ENCODE results near the gene TKT.
"Not testable (repeated sequence)": the region's sequence is repeated elsewhere in the genome, so short reads cannot be mapped to it uniquely, and the experiment has no call there.

TKT gene

DNA sequence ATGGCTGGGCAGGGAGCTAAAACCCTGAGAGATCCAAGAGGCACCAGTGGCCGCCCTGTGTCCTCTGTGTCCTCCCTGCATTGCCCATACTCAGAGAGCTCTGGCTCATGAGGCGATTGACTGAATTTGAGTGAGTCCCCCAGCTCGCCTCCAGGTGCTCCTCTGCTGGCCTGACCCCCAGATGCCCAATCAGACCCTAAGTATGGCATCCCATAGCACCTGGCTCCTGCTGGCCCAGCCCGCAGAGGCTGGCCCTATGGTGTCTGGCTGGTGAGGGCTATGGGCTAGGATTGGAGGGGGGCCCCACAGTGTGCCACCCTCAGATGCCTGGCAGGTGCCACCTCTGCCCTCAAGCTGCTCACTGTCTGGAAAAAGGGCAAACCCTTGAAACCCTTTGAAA is 1.6 kb upstream of the TKT start:
- no peak for TF ChIP-seq MYC (IDR thresholded peaks at IDR 0.05; ENCODE audit: low read depth, low read length)
- TF ChIP-seq, protein P1, sequence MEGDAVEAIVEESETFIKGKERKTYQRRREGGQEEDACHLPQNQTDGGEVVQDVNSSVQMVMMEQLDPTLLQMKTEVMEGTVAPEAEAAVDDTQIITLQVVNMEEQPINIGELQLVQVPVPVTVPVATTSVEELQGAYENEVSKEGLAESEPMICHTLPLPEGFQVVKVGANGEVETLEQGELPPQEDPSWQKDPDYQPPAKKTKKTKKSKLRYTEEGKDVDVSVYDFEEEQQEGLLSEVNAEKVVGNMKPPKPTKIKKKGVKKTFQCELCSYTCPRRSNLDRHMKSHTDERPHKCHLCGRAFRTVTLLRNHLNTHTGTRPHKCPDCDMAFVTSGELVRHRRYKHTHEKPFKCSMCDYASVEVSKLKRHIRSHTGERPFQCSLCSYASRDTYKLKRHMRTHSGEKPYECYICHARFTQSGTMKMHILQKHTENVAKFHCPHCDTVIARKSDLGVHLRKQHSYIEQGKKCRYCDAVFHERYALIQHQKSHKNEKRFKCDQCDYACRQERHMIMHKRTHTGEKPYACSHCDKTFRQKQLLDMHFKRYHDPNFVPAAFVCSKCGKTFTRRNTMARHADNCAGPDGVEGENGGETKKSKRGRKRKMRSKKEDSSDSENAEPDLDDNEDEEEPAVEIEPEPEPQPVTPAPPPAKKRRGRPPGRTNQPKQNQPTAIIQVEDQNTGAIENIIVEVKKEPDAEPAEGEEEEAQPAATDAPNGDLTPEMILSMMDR (IDR thresholded peaks at IDR 0.05; ENCODE audit: low read depth, low read length): no peak
- TF ChIP-seq POLR2A (IDR thresholded peaks at IDR 0.05; ENCODE audit: extremely low read depth, insufficient read length): no peak
- TF ChIP-seq, protein P2, sequence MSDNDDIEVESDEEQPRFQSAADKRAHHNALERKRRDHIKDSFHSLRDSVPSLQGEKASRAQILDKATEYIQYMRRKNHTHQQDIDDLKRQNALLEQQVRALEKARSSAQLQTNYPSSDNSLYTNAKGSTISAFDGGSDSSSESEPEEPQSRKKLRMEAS (IDR thresholded peaks at IDR 0.05; ENCODE audit: low read depth, low read length): no peak
- no peak for DNase-seq (ENCODE audit: low read depth)

DNA sequence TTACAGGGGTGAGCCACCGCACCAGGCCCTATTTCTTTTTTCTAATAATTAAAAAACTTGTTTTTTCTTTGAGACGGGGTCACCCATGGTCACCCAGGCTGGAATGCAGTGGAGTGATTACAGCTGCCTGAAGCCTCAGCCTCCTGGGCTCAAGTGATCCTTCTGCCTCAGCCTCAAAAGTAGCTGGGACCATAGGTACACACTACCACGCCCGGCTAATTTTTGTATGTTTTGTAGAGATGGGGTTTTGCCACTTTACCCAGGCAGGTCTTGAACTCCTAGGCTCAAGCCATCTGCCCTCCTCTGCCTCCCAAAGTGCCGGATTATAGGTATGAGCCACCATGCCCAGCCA is 858 bp upstream of the TKT start:
- no peak overlapping the region for H3K4me3 ChIP-seq (ENCODE audit: low read depth, low read length)
- TF ChIP-seq MYC (IDR thresholded peaks at IDR 0.05; ENCODE audit: low read depth, low read length): no peak
- TF ChIP-seq, protein P1 (IDR thresholded peaks at IDR 0.05; ENCODE audit: low read depth, low read length): no peak
- no peak for TF ChIP-seq POLR2A (IDR thresholded peaks at IDR 0.05; ENCODE audit: extremely low read depth, insufficient read length)
- TF ChIP-seq, protein P2 (IDR thresholded peaks at IDR 0.05; ENCODE audit: low read depth, low read length): no peak
- no peak for DNase-seq (ENCODE audit: low read depth)

More for the DNA sequence above, 1.6 kb upstream of the TKT start:
- no peak overlapping the region for H3K4me3 ChIP-seq (ENCODE audit: low read depth, low read length)

DNA sequence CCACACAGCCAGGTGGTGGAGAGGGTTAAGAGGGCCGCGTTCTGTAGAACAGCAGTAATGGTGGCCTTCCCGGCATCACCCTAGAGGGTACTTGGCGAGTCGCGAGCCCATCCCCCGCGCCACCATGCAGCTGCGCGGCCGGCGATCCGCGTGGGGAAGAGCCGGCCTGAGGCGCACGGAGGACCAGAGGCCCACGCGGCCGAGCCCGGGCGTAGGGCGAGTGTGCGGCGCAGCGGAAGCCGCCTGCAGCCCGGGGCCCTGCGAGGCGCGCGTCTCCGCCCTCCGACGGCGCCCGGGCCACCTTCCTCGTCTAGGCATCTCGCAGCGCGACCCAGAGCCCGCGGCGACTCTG is 423 bp downstream of the TKT start:
- DNase-seq (ENCODE audit: low read depth): no peak
- peak overlapping the region; percentile 91 for H3K4me3 ChIP-seq (ENCODE audit: low read depth, low read length)
- TF ChIP-seq, protein P2 (IDR thresholded peaks at IDR 0.05; ENCODE audit: low read depth, low read length): no peak; the same call in 1 of the 2 replicates
- TF ChIP-seq MYC (IDR thresholded peaks at IDR 0.05; ENCODE audit: low read depth, low read length) (no peak), POLR2A (IDR thresholded peaks at IDR 0.05; ENCODE audit: extremely low read depth, insufficient read length) (no peak)
- TF ChIP-seq, protein P1 (IDR thresholded peaks at IDR 0.05; ENCODE audit: low read depth, low read length): no peak

DNA sequence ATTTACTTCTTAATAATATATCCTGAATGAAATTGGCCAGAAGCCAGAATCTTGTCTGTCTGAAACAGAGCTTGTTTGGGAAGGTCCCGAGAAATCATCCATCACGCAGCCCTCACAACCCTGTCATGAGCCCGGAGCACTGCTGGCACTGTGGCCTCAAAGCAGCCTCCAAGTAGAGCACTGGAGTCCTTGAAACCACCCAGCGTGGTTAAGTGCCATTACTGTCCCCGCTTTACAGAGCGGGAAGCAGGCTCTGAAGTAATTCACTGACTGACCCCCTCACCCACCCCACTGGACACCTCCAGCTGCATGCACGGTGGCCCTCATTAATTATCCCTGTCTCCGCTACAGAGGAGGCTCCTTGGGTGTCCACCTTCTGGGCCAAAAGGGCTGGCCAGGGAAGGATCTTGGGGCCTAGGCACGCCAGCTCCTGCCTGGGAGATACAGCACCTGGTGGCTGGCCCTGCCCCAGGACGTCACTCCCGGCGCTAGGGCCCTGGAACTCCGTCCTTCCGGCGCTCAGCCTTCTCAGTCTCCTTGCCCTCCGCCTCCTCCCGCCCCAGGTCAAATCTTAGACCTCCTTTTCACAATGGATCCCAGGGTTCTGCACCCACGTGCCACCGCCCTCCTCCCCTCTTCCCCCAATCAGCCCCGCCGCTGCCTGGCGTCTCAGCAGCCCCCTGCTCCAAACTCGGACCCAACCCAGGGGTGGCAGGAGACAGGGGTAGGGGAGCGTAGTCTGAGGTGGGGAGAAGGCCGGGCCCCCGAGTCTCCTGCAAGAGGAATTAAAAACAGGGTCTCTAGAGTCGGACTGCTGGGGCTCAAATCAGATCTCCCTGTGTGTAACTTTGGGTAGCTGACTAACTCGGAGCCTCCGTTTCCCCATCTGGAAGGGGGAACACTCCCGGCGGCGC is 1.1 kb downstream of the TKT start:
- H3K4me3 ChIP-seq (ENCODE audit: low read depth, low read length): peak overlapping the region; percentile 91
- TF ChIP-seq MYC (IDR thresholded peaks at IDR 0.05; ENCODE audit: low read depth, low read length): peak; percentile 78
- TF ChIP-seq, protein P2 (IDR thresholded peaks at IDR 0.05; ENCODE audit: low read depth, low read length): peak; percentile 73
- peak; percentile 22 for TF ChIP-seq POLR2A (IDR thresholded peaks at IDR 0.05; ENCODE audit: extremely low read depth, insufficient read length)
- TF ChIP-seq, protein P1 (IDR thresholded peaks at IDR 0.05; ENCODE audit: low read depth, low read length): no peak
- DNase-seq (ENCODE audit: low read depth): peak; percentile 78

DNA sequence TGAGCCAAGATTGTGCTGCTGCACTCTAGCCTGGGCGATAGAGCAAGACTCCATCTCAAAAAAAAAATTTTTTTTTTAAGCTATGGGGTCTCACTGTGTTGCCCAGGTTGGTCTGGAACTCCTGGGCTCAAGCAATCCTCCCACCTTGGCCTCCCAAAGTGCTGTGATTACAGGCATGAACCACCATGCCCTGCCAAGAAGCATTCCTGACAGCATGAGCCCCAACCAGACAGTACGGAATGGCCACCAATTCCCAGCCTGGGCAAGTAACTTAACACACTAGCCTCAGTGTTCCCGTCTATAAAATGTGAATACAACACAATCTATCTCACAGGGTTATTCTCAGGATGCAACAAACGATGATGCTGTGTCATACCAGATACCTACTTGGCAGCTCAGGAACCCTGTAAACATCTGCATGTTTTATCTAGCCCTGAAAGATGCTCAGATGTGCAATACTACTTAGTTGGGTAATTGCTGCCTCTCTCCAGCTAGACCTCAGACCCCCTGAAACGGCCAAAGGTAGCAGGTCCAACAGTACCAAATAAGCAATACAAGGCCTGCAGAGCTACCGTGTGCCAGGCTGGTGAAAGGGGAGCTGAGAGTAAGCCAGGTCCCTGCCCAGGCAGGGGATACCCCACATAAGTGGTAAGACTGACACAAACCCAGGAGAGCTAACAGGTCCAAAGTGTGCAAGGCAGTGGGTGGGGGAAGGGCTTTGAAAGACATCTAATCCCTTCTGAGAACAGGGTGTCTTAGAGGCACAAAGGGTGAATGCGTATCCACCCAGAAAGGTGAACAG is 1.9 kb downstream of the TKT start:
- DNase-seq (ENCODE audit: low read depth): no peak
- TF ChIP-seq, protein P1 (IDR thresholded peaks at IDR 0.05; ENCODE audit: low read depth, low read length): no peak
- no peak for TF ChIP-seq MYC (IDR thresholded peaks at IDR 0.05; ENCODE audit: low read depth, low read length)
- TF ChIP-seq, protein P2 (IDR thresholded peaks at IDR 0.05; ENCODE audit: low read depth, low read length): no peak
- TF ChIP-seq POLR2A (IDR thresholded peaks at IDR 0.05; ENCODE audit: extremely low read depth, insufficient read length): no peak
- H3K4me3 ChIP-seq (ENCODE audit: low read depth, low read length): peak overlapping the region; percentile 91

DNA sequence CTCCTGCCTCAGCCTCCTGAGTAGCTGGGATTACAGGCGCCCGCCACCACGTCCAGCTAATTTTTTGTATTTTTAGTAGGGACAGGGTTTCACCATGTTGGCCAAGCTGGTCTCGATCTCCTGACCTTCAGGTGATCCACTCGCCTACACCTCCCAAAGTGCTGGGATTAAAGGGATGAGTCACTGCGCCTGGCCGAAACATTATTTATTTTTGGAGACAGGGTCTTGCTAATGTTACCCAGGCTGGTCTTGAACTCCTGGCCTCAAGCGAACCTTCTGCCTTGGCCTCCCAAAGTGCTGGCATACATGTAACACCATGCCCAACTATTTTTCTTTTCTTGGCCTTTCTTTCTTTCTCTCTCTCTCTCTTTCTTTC is 2.9 kb downstream of the TKT start:
- peak overlapping the region; percentile 91 for H3K4me3 ChIP-seq (ENCODE audit: low read depth, low read length)
- DNase-seq (ENCODE audit: low read depth): not testable (repeated sequence)
